Muscle of leg (tissue), 11 donors: ENCODE measurements around the gene HHLA2. TPM values are rescaled to one million over a fixed set of nuclear protein-coding genes. Genes with fewer than 3 reads are reported as not detected.

Experiments used
- DNase-seq: peaks from one replicate; pipeline ENCODE4 v3.0.0; 2013
- H3K27ac ChIP-seq: one replicate; pipeline ENCODE4 v1.5.1; 2013; ENCODE audit warnings: mild to moderate bottlenecking, low read length, control low read depth
- H3K27me3 ChIP-seq: one replicate; pipeline ENCODE4 v1.6.1; 2013; ENCODE audit warnings: low read length; ENCODE audit not compliant: control insufficient read depth, insufficient read depth
- H3K36me3 ChIP-seq: one replicate; pipeline ENCODE4 v1.6.1; 2013; ENCODE audit warnings: low read length; ENCODE audit not compliant: control insufficient read depth, insufficient read depth
- H3K4me1 ChIP-seq: one replicate; pipeline ENCODE4 v1.6.1; 2013; ENCODE audit warnings: low read length; ENCODE audit not compliant: control insufficient read depth, insufficient read depth
- H3K4me3 ChIP-seq: one replicate; pipeline ENCODE4 v1.5.1; 2013; ENCODE audit warnings: low read length, control low read depth
- H3K9me3 ChIP-seq: replicated peaks from 2 replicates; pipeline ENCODE4 v1.6.1; 2013; ENCODE audit warnings: low read depth, low read length; ENCODE audit not compliant: control insufficient read depth
- WGBS: methylation state at CpG from one replicate; pipeline ENCODE4 v1.1.5; 2013; ENCODE audit warnings: missing lambda C conversion rate; ENCODE audit not compliant: insufficient coverage; 5-methylcytosine and 5-hydroxymethylcytosine counted together
- polyA plus RNA-seq, 8 donors: library from polyadenylated mRNA; unstranded; fragments of 120-200 nt; gene quantifications; one replicate each; pipeline versions ENCODE4 v1.2.1 to v1.2.3, GENCODE V29; 2013; ENCODE audit warnings: inconsistent platforms in 1 of 8, low replicate concordance in 1 of 8; ENCODE audit not compliant: insufficient read length in 8 of 8, insufficient read depth in 1 of 8
- total RNA-seq: library from RNA; stranded (reverse); fragments of 120-200 nt; gene quantifications from one replicate; pipeline ENCODE4 v1.2.4, GENCODE V29; 2013

The HHLA2 gene
- total and polyA plus RNA-seq, 9 donors, result 1.1 to 9.9 TPM; not detected in 7

GRCh38 chr3:108388136-108389132 is 92.1 kb downstream of the HHLA2 start:
- Histone ChIP-seq H3K4me3 (no peak overlapping the region), H3K4me1 (no peaks in the 10 kb centered on the region), H3K9me3 (no peaks in the 10 kb centered on the region), H3K36me3 (no peaks in the 10 kb centered on the region), H3K27me3 (no peaks in the 10 kb centered on the region), H3K27ac (no peak overlapping the region)
- 49% methylated on average over 8 of the region's 12 CpGs for WGBS
- no peak for DNase-seq

- no CpG with 5 or more reads among the region's 1 CpG for WGBS
- DNase-seq, result no peak
- no peaks in the 10 kb centered on the region for H3K36me3 ChIP-seq
- H3K27ac ChIP-seq, result no peak overlapping the region
- H3K4me1 ChIP-seq, result no peaks in the 10 kb centered on the region
- H3K27me3 ChIP-seq, result no peaks in the 10 kb centered on the region
- no peak overlapping the region for H3K4me3 ChIP-seq
- H3K9me3 ChIP-seq, result no peaks in the 10 kb centered on the region
These were observed 93.0 kb downstream of the HHLA2 start for GRCh38 chr3:108389372-108389771.

- no peaks in the 10 kb centered on the region for H3K9me3 ChIP-seq
- DNase-seq, result peak; percentile 42
- H3K27ac ChIP-seq, result no peak overlapping the region
- WGBS, result no CpG with 5 or more reads among the region's 3 CpGs
- H3K4me1 ChIP-seq, result no peaks in the 10 kb centered on the region
- H3K27me3 ChIP-seq, result no peaks in the 10 kb centered on the region
- H3K36me3 ChIP-seq, result no peaks in the 10 kb centered on the region
- no peak overlapping the region for H3K4me3 ChIP-seq
These were observed 95.7 kb downstream of the HHLA2 start for GRCh38 chr3:108391917-108392593.

GRCh38 chr3:108393128-108393900 is 97.0 kb downstream of the HHLA2 start:
- H3K4me3 ChIP-seq, result no peak overlapping the region
- no peak overlapping the region for H3K27ac ChIP-seq
- no peaks in the 10 kb centered on the region for H3K4me1 ChIP-seq
- no peaks in the 10 kb centered on the region for H3K9me3 ChIP-seq
- no peak for DNase-seq
- 68% methylated on average over 2 of the region's 3 CpGs for WGBS
- H3K36me3 ChIP-seq, result no peaks in the 10 kb centered on the region
- H3K27me3 ChIP-seq, result no peaks in the 10 kb centered on the region

- H3K4me1 ChIP-seq, result no peaks in the 10 kb centered on the region
- no peak overlapping the region for H3K27ac ChIP-seq
- WGBS, result 100% methylated on average over 1 of the region's 2 CpGs
- no peak for DNase-seq
- no peaks in the 10 kb centered on the region for H3K9me3 ChIP-seq
- H3K27me3 ChIP-seq, result no peaks in the 10 kb centered on the region
- no peak overlapping the region for H3K4me3 ChIP-seq
- no peaks in the 10 kb centered on the region for H3K36me3 ChIP-seq
These were observed 97.7 kb downstream of the HHLA2 start for GRCh38 chr3:108394016-108394415.

GRCh38 chr3:108394563-108394962 is 98.2 kb downstream of the HHLA2 start:
- DNase-seq, result no peak
- H3K4me3 ChIP-seq, result no peak overlapping the region
- H3K9me3 ChIP-seq, result no peaks in the 10 kb centered on the region
- H3K27ac ChIP-seq, result no peak overlapping the region
- no CpG with 5 or more reads among the region's 3 CpGs for WGBS
- no peaks in the 10 kb centered on the region for H3K36me3 ChIP-seq
- H3K27me3 ChIP-seq, result no peaks in the 10 kb centered on the region
- H3K4me1 ChIP-seq, result no peaks in the 10 kb centered on the region

GRCh38 chr3:108396336-108396735 is 100.0 kb downstream of the HHLA2 start:
- Histone ChIP-seq H3K4me3 (no peak overlapping the region), H3K27me3 (no peaks in the 10 kb centered on the region), H3K36me3 (no peaks in the 10 kb centered on the region), H3K9me3 (no peaks in the 10 kb centered on the region), H3K4me1 (no peaks in the 10 kb centered on the region), H3K27ac (no peak overlapping the region)
- WGBS, result no CpG with 5 or more reads among the region's 1 CpG
- DNase-seq, result no peak

GRCh38 chr3:108398510-108398909 is 102.2 kb downstream of the HHLA2 start:
- Histone ChIP-seq H3K4me1 (no peaks in the 10 kb centered on the region), H3K9me3 (no peaks in the 10 kb centered on the region), H3K27me3 (no peaks in the 10 kb centered on the region), H3K36me3 (no peaks in the 10 kb centered on the region), H3K4me3 (no peak overlapping the region), H3K27ac (no peak overlapping the region)
- 70% methylated on average over 2 of the region's 6 CpGs for WGBS
- no peak for DNase-seq

GRCh38 chr3:108401836-108402235 is 105.5 kb downstream of the HHLA2 start:
- Histone ChIP-seq H3K36me3 (no peaks in the 10 kb centered on the region), H3K9me3 (no peaks in the 10 kb centered on the region), H3K4me1 (no peaks in the 10 kb centered on the region), H3K27ac (no peak overlapping the region), H3K4me3 (no peak overlapping the region), H3K27me3 (no peaks in the 10 kb centered on the region)
- WGBS, result no CpG with 5 or more reads among the region's 2 CpGs
- no peak for DNase-seq

GRCh38 chr3:108403198-108403597 is 106.8 kb downstream of the HHLA2 start:
- WGBS, result no CpG with 5 or more reads among the region's 1 CpG
- no peak overlapping the region for H3K4me3 ChIP-seq
- H3K27ac ChIP-seq, result no peak overlapping the region
- H3K9me3 ChIP-seq, result no peaks in the 10 kb centered on the region
- no peak for DNase-seq
- H3K4me1 ChIP-seq, result no peaks in the 10 kb centered on the region
- H3K36me3 ChIP-seq, result no peaks in the 10 kb centered on the region
- no peaks in the 10 kb centered on the region for H3K27me3 ChIP-seq
